ENCODE measurements around the gene PDE9A. TPM values are rescaled to one million over a fixed set of nuclear protein-coding genes. Genes with fewer than 3 reads are reported as not detected.

Gene PDE9A
- polyA plus RNA-seq, 1 experiment: 0.14 TPM

DNA sequence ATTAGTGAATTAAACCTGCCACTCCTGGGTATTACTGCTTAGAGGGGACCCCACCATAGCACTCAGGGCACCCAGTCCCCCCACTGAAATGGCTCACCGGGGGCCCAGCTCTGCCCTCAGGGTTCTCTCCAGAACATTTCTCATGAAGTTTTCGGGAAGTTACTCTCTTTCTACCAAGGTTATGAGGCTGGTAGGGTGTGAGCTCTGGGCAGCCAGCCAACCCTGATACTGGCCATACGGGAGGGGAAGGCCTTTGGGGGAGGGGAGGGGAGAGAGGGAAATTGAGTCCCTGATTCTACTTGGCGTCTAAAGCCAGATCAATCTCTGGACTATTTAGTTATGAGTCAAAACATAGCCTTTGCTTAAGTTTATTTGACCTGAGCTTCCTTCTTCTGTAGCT lies 12.9 kb upstream of the PDE9A start:
- no peak for DNase-seq (ENCODE audit: low read depth, low spot score)
- no peak overlapping the region for H3K27ac ChIP-seq (ENCODE audit: low read depth, low read length)
- CTCF ChIA-PET: interaction anchor here (0.6 kb wide), 1 partner anchor 48 kb away, joined by 3 read pairs; no protein-coding TSS in a partner anchor
- TF ChIP-seq, protein P1, sequence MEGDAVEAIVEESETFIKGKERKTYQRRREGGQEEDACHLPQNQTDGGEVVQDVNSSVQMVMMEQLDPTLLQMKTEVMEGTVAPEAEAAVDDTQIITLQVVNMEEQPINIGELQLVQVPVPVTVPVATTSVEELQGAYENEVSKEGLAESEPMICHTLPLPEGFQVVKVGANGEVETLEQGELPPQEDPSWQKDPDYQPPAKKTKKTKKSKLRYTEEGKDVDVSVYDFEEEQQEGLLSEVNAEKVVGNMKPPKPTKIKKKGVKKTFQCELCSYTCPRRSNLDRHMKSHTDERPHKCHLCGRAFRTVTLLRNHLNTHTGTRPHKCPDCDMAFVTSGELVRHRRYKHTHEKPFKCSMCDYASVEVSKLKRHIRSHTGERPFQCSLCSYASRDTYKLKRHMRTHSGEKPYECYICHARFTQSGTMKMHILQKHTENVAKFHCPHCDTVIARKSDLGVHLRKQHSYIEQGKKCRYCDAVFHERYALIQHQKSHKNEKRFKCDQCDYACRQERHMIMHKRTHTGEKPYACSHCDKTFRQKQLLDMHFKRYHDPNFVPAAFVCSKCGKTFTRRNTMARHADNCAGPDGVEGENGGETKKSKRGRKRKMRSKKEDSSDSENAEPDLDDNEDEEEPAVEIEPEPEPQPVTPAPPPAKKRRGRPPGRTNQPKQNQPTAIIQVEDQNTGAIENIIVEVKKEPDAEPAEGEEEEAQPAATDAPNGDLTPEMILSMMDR (IDR thresholded peaks at IDR 0.05; ENCODE audit: low read depth, low read length): no peak
- no peaks in the 10 kb centered on the region; the same call in 1 of the 2 replicates for H3K9me3 ChIP-seq (ENCODE audit: control insufficient read depth, insufficient read depth, low read length)
- no peak overlapping the region for H3K4me3 ChIP-seq (ENCODE audit: low read depth, low read length)
- H3K27me3 ChIP-seq (ENCODE audit: control insufficient read depth, insufficient read depth, low read length): peaks cover 14% of the 10 kb centered on the region
- POLR2A ChIA-PET: no interaction called here

- CTCF ChIA-PET: interaction anchor here (0.6 kb wide), 1 partner anchor 49 kb away, joined by 3 read pairs; no protein-coding TSS in a partner anchor
- Histone ChIP-seq H3K27ac (ENCODE audit: low read depth, low read length) (no peak overlapping the region), H3K4me3 (ENCODE audit: low read depth, low read length) (no peak overlapping the region), H3K9me3 (ENCODE audit: control insufficient read depth, insufficient read depth, low read length) (no peaks in the 10 kb centered on the region; the same call in 1 of the 2 replicates), H3K27me3 (ENCODE audit: control insufficient read depth, insufficient read depth, low read length) (peaks cover 14% of the 10 kb centered on the region)
- POLR2A ChIA-PET: no interaction called here
- no peak for DNase-seq (ENCODE audit: low read depth, low spot score)
- TF ChIP-seq, protein P1 (IDR thresholded peaks at IDR 0.05; ENCODE audit: low read depth, low read length): no peak
Measured at GRCh38 chr21:42641311-42642218, 11.9 kb upstream of the PDE9A start.

DNA sequence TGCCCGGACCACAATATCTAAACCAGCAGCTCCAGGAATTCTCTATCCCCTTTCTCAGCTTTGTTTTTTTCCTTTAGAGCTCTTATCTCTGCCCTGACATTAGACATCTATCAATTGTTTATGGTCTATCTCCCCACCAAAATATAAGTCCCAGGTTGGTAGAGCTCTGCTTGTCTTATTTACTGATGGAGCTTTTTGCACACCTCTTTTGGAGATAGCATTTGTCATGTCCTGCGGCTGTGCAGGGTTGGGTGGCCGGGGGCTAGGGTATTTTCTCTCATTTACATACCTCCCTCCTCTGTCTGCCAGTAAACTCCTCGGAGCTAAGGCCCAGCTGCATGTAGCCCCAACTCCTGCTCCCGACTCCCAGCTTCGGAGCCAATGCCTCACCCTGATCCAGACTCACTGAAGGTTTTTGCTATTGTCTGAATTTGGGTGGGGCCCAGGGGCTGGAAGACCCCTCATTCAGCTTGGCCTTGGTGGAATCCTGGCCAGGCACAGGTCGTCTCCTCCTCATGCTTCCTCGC lies 11.1 kb upstream of the PDE9A start:
- Histone ChIP-seq H3K27me3 (ENCODE audit: control insufficient read depth, insufficient read depth, low read length) (peaks cover 14% of the 10 kb centered on the region), H3K27ac (ENCODE audit: low read depth, low read length) (no peak overlapping the region), H3K4me3 (ENCODE audit: low read depth, low read length) (no peak overlapping the region), H3K9me3 (ENCODE audit: control insufficient read depth, insufficient read depth, low read length) (no peaks in the 10 kb centered on the region; the same call in 1 of the 2 replicates)
- TF ChIP-seq, protein P1 (IDR thresholded peaks at IDR 0.05; ENCODE audit: low read depth, low read length): no peak
- DNase-seq (ENCODE audit: low read depth, low spot score): no peak
- POLR2A ChIA-PET: no interaction called here
- CTCF ChIA-PET: no interaction called here

DNA sequence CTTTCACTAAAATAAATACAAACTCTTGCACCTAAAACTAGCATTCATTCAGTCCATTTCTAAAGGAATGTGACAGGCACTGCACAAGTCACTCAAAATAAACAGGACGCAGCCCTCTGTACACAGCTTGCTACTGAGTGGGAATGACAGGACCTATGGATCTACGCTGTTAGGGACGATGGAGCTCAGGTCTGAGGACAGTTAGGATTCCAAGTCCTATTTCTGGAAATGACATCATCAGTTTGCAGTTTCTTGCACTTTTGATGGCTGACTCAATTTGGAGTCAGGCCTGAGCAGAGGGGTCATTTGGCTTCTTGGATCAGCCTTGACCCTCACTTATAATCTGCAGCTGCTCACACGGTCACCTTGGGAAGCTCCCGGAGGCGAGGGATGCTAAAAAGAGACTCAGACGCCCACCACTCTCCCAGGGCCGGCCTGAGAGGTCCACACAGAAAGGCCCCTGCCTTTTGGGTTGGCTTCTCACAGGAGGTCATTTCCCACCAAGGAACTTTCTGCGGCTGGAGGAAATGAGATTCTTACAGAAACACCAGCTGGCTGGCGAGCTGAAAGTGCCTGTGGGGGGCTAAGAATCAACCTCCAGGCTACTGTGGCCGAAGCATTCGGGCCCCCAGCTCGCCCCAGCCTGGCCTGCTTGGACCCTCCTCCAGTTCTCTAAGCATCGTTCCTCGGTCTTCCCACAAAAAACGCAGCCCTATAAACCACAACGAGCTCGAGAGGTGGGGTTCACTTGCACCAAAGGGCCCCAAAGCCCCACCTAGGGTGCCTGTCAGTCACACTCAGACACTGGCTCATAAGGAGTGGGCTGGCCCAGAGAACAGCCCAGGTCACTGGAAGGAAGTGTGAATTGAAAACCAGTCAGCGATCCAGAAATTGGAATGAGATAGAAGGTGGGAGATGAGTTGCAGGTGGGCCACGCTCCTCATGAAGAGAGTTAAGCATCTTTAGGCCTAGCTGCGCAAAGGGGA lies 8.9 kb upstream of the PDE9A start:
- Histone ChIP-seq H3K27me3 (ENCODE audit: control insufficient read depth, insufficient read depth, low read length) (peaks cover 14% of the 10 kb centered on the region), H3K9me3 (ENCODE audit: control insufficient read depth, insufficient read depth, low read length) (no peaks in the 10 kb centered on the region; the same call in 1 of the 2 replicates), H3K27ac (ENCODE audit: low read depth, low read length) (no peak overlapping the region), H3K4me3 (ENCODE audit: low read depth, low read length) (no peak overlapping the region)
- TF ChIP-seq, protein P1 (IDR thresholded peaks at IDR 0.05; ENCODE audit: low read depth, low read length): no peak
- DNase-seq (ENCODE audit: low read depth, low spot score): no peak
- CTCF ChIA-PET: no interaction called here
- POLR2A ChIA-PET: interaction anchor here (0.6 kb wide), 1 partner anchor 97 kb away, joined by 6 read pairs; no protein-coding TSS in a partner anchor
